HG03280 (cell line): Measurements from ENCODE around the gene OGDH.
"Not testable (repeated sequence)": the region's sequence is repeated elsewhere in the genome, so short reads cannot be mapped to it uniquely, and the experiment has no call there.

Experiments
- ATAC-seq: cut with Tn5 transposase; IDR thresholded peaks from one replicate; pipeline ENCODE4 v1.9.1; 2021; ENCODE audit warnings: mild to moderate bottlenecking, moderate library complexity; ENCODE audit not compliant: unreplicated experiment

OGDH gene

GRCh38 chr7:44700322-44700721 is 93.9 kb downstream of the OGDH start:
- no peak for ATAC-seq

- ATAC-seq, result not testable (repeated sequence)
Observed at GRCh38 chr7:44703391-44703790, 97.0 kb downstream of the OGDH start.

- no peak for ATAC-seq
Observed at GRCh38 chr7:44703921-44704320, 97.5 kb downstream of the OGDH start.

- no peak for ATAC-seq
Observed at GRCh38 chr7:44705434-44705833, 99.0 kb downstream of the OGDH start.

- no peak for ATAC-seq
Observed at GRCh38 chr7:44706788-44707557, 100.5 kb downstream of the OGDH start.

GRCh38 chr7:44707558-44708230 is 101.3 kb downstream of the OGDH start:
- ATAC-seq, result no peak

DNA sequence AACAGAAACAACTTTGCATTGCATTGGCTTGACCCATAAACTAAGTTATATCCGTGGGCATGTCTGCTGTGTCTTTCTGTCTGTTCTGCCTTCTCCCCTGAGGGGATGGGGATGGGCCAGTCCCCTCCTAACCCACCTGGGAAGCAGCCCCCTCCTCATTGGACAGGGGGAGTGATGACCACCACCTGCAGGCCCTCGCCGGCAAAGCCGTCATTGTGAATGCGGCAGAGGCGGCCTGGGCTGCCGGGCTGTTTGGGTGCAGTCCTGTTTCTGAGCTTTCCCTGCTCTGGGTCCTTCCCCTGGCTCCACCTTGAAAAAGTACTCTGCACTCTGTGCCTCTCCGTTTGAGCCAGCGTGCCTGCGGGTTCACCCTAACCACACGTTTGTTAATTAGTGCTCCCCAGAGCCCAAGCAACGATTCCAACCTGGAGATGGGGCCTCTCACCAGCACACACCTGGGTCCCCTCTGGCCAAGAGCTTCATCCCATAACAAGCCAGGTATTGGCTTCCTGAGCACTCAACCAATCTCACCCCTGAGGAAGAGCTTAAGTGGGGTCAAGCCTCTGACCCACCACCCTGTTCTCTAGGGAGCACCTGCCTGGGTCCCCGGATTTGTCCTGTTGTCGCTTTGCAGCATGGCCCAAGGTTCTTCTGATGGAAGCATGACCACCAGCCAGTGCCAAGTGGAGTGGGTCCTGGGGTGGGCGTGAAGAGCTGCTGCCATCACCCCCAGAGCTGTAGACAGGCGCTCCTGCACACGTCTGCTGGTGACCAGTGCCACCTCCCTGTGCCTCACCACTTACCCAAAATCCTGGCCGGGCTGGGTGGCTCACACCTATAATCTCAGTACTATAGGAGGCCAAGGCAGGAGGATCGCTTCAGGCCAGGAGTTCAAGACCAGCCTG is 102.8 kb downstream of the OGDH start:
- ATAC-seq, result no peak

DNA sequence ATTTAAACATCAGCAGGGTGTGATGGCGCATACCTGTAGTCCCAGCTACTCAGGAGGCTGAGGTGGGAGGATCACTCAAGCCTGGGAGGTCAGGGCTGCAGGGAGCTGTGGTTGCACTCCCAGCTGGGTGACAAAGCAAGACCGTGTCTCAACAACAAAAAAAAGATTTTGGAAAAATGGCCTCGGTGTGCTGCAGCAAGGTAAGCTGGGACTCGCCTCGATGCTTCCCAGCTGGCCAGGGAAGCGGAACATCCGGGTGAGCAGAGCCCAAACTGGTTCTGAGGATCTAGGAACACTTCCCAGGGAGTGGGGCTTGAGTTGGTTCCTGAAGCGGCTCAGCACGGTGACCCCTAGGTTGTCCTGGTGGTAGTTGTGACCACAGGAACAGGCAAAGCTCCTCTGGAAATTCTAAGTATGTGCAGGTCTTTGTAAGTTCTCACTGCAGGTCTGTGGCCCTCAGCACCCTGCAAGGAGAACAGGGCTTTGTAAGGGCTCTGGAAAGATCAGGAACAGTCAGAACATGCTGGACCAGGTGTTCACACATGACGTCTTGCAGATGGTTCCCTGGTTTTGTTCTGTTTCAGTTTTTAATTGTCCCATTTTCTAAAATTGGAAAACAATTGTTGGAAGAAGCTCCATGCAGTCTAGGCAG is 103.6 kb downstream of the OGDH start:
- no peak for ATAC-seq

DNA sequence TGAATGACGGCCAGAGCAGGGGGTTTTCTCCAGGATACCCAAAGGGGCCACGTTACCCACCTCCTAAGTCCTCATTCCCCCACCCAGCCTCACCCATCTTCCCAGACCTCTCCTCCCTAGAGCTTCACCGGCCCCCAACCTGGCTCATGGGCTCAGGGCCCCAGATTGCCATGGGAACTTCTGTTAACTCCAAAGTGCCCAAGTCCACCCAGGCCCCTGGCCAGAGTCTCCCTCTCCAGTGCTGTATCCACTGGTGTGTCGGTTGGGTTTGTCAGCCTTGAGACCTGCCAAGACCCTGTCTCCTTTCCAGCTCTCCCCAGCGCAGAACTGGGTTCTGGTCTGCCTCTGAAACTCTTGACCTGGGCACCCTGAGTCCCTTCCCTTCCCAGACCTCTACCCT is 105.1 kb downstream of the OGDH start:
- ATAC-seq, result no peak

DNA sequence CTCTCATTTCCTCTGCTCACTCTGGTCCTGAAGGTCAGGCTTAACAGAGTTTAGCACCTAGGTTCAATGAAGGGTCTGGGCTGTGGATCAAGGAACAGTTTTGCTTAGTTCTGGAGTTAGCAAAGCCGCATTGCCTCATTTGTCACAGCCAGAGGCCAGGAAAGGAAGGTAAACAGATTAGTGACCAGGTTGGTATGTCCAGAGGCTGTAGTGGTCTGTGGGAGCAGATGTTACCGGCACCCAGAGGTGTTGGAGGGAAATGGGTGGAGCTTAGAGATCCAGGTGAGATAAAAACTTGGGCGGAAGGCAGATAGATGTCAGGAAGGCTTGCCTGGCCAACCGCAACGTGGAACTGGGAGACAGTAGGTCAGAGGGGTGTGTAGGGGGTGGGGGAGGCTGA is 105.6 kb downstream of the OGDH start:
- no peak for ATAC-seq

DNA sequence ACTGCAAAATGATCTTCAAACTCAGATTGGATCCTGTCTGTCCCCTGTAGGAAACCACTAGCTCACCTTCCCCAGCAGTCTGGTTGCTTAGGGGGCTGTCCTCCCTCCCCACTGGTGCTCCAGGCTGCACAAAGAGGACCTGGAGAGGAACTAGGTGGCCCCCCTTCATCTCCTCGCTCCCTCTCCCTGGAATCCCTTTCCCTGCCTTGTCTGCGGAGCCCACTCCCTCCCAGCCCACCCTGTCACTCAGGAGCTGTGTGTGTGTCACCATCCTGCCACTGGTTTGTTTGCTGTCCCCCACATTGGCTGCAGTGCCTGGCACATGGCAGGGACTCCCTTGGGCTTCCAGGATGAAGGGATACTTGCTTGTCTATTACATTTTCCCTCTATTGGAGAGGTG is 106.7 kb downstream of the OGDH start:
- no peak for ATAC-seq

- ATAC-seq, result no peak
Observed at GRCh38 chr7:44713680-44714335, 107.4 kb downstream of the OGDH start.

DNA sequence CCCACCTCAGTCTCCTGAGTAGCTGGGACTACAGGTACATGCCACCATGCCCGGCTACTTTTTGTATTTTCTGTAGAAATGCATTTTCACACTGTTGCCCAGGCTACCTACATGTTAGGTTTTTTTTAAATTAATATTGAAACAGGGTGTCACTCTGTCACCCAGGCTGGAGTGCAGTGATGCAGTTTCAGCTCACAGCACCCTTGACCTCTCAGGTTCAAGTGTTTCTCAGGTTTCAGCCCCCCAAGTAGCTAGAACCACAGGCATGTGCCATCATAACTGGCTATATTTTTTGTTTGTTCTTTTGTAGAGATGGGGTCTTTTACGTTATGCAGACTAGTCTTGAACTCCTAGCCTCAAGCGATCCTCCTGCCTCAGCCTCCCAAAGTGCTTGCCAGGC is 109.8 kb downstream of the OGDH start:
- no peak for ATAC-seq

DNA sequence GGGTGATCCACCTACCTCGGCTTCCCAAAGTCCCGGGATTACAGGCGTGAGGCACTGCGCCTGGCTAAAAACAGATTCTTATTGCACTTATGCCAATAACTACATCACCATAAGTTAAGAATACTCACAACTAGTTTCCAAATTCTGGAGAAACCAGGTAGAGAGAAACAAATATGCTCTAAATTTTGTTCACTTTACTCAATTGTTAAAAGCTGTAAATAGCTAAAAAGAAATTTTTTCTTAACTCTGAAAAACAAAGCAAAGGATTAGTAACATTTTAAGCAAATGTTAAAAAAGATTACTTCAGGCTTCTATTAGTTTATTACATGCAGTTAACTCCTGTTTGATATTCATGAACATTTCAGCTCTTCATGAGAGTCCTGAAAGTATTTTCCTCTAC is 113.9 kb downstream of the OGDH start:
- no peak for ATAC-seq

DNA sequence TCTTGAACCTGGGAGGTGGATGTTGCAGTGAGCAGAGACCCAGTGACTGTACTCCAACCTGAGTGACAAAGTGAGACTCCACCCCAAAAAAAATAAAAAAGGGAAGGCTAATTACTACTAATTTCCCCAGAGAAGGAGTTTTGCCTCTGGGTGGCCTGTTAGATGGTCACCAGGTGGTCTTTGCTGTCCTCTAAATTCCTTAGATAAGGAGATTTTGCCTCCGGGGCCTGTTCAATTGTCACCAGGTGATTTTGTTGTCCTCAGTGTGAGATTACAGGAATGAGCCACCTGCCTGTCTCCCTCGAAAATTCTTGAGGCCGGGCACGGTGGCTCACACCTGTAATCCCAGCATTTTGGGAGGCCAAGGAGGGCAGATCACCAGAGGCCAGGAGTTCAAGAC is 117.8 kb downstream of the OGDH start:
- no peak for ATAC-seq

DNA sequence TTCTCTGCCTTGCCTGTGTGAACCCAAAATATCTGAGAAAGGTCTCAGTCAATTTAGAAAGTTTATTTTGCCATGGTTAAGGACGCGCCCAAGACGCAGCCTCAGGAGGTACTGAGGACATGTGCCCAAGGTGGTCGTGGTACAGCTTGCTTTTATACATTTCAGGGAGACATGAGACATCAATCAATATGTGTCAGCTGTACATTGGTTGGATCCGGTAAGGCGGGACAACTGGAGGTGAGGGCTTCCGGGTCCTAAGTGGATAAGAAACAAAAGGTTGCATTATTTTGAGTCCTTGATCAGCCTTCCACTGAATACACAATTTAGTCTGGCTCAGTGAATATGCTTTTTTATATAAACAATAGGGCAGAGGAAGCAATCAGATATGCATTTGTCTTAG is 119.8 kb downstream of the OGDH start:
- ATAC-seq, result not testable (repeated sequence)

GRCh38 chr7:44727158-44727936 is 120.9 kb downstream of the OGDH start:
- ATAC-seq, result no peak

DNA sequence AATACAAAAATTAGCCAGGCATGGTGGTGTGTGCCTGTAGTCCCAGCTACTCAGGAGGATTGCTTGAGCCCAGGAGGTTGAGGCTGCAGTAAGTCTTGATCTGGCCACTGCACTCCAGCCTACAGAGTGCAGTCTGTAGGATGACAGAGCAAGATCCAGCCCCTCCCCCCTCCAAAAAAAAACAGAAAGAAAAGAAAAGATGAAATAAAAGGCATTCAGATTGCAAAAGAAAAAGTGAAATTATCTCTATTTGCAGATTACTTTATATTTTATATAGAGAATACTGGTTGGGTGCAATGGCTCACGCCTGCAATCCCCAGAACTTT is 121.5 kb downstream of the OGDH start:
- no peak for ATAC-seq

GRCh38 chr7:44729949-44730590 is 123.6 kb downstream of the OGDH start:
- ATAC-seq, result no peak
